Smooth muscle cell (in vitro differentiated cells): Measurements from ENCODE around the gene CD300H. TPM values are rescaled to one million over a fixed set of nuclear protein-coding genes. Genes with fewer than 3 reads are reported as not detected.

ENCODE experiments used
- DNase-seq: peaks from one replicate; lab custom pipeline; 2025; ENCODE audit not compliant: unreplicated experiment; lab: John Stamatoyannopoulos, UW
- H2AFZ ChIP-seq: fragments of 200-600 bp; sonication (generic); 2 replicates; pipeline ENCODE4 v1.6.0; 2016; ENCODE audit warnings: antibody characterized with exemption, low read depth, mild to moderate bottlenecking
- H3F3A ChIP-seq: fragments of 200-600 bp; sonication (generic); 2 replicates; pipeline ENCODE4 v1.6.0; 2017; ENCODE audit warnings: antibody characterized with exemption, low read depth
- H3K27ac ChIP-seq: fragments of 200-600 bp; sonication (generic); 2 replicates; pipeline ENCODE4 v1.5.1; 2016; ENCODE audit warnings: low read depth, mild to moderate bottlenecking
- H3K27me3 ChIP-seq: fragments of 200-600 bp; sonication (generic); 2 replicates; pipeline ENCODE4 v1.6.1; 2016; ENCODE audit warnings: low read depth, mild to moderate bottlenecking
- H3K36me3 ChIP-seq: fragments of 200-600 bp; sonication (generic); 2 replicates; pipeline ENCODE4 v1.5.1; 2016; ENCODE audit warnings: low read depth
- H3K4me1 ChIP-seq: fragments of 200-600 bp; sonication (generic); 2 replicates; pipeline ENCODE4 v1.5.1; 2016; ENCODE audit warnings: low read depth
- H3K4me2 ChIP-seq: fragments of 200-600 bp; sonication (generic); 2 replicates; pipeline ENCODE4 v1.6.0; 2016; ENCODE audit warnings: mild to moderate bottlenecking
- H3K4me3 ChIP-seq: fragments of 200-600 bp; sonication (generic); 2 replicates; pipeline ENCODE4 v1.5.1; 2016; ENCODE audit warnings: mild to moderate bottlenecking
- H3K79me2 ChIP-seq: fragments of 200-600 bp; sonication (generic); 2 replicates; pipeline ENCODE4 v1.6.0; 2016; ENCODE audit warnings: low read depth, mild to moderate bottlenecking
- H3K9ac ChIP-seq: fragments of 200-600 bp; sonication (generic); 2 replicates; pipeline ENCODE4 v1.6.0; 2016; ENCODE audit warnings: low read depth
- H3K9me3 ChIP-seq: fragments of 200-600 bp; sonication (generic); replicated peaks from 2 replicates; pipeline ENCODE4 v1.5.1; 2016; ENCODE audit warnings: low read depth
- H4K20me1 ChIP-seq: fragments of 200-600 bp; sonication (generic); 2 replicates; pipeline ENCODE4 v1.6.0; 2016; ENCODE audit warnings: low read depth
- CTCF ChIP-seq: fragments of 200-600 bp; sonication (generic); IDR thresholded peaks from 2 replicates; pipeline ENCODE4 v1.5.1; 2017; ENCODE audit warnings: borderline replicate concordance, mild to moderate bottlenecking, antibody characterized with exemption; ENCODE audit not compliant: insufficient read depth, poor library complexity, severe bottlenecking
- WGBS: methylation state at CpG from one replicate; pipeline ENCODE4 v1.1.7; 2016; ENCODE audit warnings: low lambda C conversion rate; 5-methylcytosine and 5-hydroxymethylcytosine counted together
- polyA plus RNA-seq: library from polyadenylated mRNA; unstranded; fragments of >200 nt; fragmentation: Nextera tagmentation; extraction: Ambion mirVana; gene quantifications from 2 replicates; pipeline ENCODE4 v1.2.1, GENCODE V29; 2016
- total RNA-seq: library from RNA; depleted of rRNA; stranded (reverse); fragments of >200 nt; gene quantifications from 2 replicates; pipeline ENCODE4 v1.2.3, GENCODE V29; 2014

Gene CD300H
- total and polyA plus RNA-seq, 2 experiments from 2014 or later = 0.65 TPM; not detected in 1

GRCh38 chr17:74604761-74605160, 37.5 kb upstream of the CD300H start:
- H3K4me2 ChIP-seq = no peak overlapping the region
- no peaks in the 10 kb centered on the region for H3K4me1 ChIP-seq
- H3K9ac ChIP-seq = no peak overlapping the region
- H3K9me3 ChIP-seq = no peaks in the 10 kb centered on the region
- H3K4me3 ChIP-seq = no peak overlapping the region
- peaks cover 2% of the 10 kb centered on the region for H3K27me3 ChIP-seq
- H2AFZ ChIP-seq = no peak overlapping the region
- H3F3A ChIP-seq = no peaks in the 10 kb centered on the region
- no peak overlapping the region for H3K27ac ChIP-seq
- H4K20me1 ChIP-seq = no peaks in the 10 kb centered on the region
- H3K36me3 ChIP-seq = no peaks in the 10 kb centered on the region
- no peak for TF ChIP-seq CTCF
- 84% methylated on average over 10 of the region's 10 CpGs for WGBS
- H3K79me2 ChIP-seq = no peaks in the 10 kb centered on the region
- DNase-seq = no peak

GRCh38 chr17:74604200-74604599, 36.9 kb upstream of the CD300H start:
- H3K27ac ChIP-seq = no peak overlapping the region
- no peaks in the 10 kb centered on the region for H3K27me3 ChIP-seq
- DNase-seq = no peak
- no peak for TF ChIP-seq CTCF
- WGBS = 100% methylated on average over 6 of the region's 6 CpGs
- H3K4me1 ChIP-seq = no peaks in the 10 kb centered on the region
- H3K4me2 ChIP-seq = no peak overlapping the region
- no peak overlapping the region for H2AFZ ChIP-seq
- no peak overlapping the region for H3K9ac ChIP-seq
- no peaks in the 10 kb centered on the region for H4K20me1 ChIP-seq
- no peak overlapping the region for H3K4me3 ChIP-seq
- no peaks in the 10 kb centered on the region for H3F3A ChIP-seq
- no peaks in the 10 kb centered on the region for H3K36me3 ChIP-seq
- no peaks in the 10 kb centered on the region for H3K9me3 ChIP-seq
- H3K79me2 ChIP-seq = no peaks in the 10 kb centered on the region

GRCh38 chr17:74603746-74604145, 36.4 kb upstream of the CD300H start:
- Histone ChIP-seq H3K36me3 (no peaks in the 10 kb centered on the region), H3K9ac (no peak overlapping the region), H3K4me1 (no peaks in the 10 kb centered on the region), H2AFZ (no peak overlapping the region), H3K27ac (no peak overlapping the region), H3K79me2 (no peaks in the 10 kb centered on the region), H3F3A (no peaks in the 10 kb centered on the region), H3K4me3 (no peak overlapping the region), H3K27me3 (no peaks in the 10 kb centered on the region), H3K4me2 (no peak overlapping the region), H4K20me1 (no peaks in the 10 kb centered on the region), H3K9me3 (no peaks in the 10 kb centered on the region)
- no peak for DNase-seq
- no peak for TF ChIP-seq CTCF
- WGBS = 96% methylated on average over 5 of the region's 5 CpGs

GRCh38 chr17:74603037-74603635, 35.8 kb upstream of the CD300H start:
- no peaks in the 10 kb centered on the region for H3K36me3 ChIP-seq
- no peak for DNase-seq
- H3K9me3 ChIP-seq = no peaks in the 10 kb centered on the region
- H3K4me3 ChIP-seq = no peak overlapping the region
- WGBS = 89% methylated on average over 6 of the region's 6 CpGs
- no peaks in the 10 kb centered on the region for H3K4me1 ChIP-seq
- H3K4me2 ChIP-seq = no peak overlapping the region
- H3F3A ChIP-seq = no peaks in the 10 kb centered on the region
- H4K20me1 ChIP-seq = no peaks in the 10 kb centered on the region
- H3K27ac ChIP-seq = no peak overlapping the region
- no peaks in the 10 kb centered on the region for H3K27me3 ChIP-seq
- no peak for TF ChIP-seq CTCF
- no peak overlapping the region for H2AFZ ChIP-seq
- H3K79me2 ChIP-seq = no peaks in the 10 kb centered on the region
- no peak overlapping the region for H3K9ac ChIP-seq
